NCI-H460 (cell line): ENCODE measurements around the gene MAP2K7. TPM values are rescaled to one million over a fixed set of nuclear protein-coding genes. Genes with fewer than 3 reads are reported as not detected.

Source experiments
- DNase-seq: peaks from one replicate; pipeline ENCODE4 v3.0.0-alpha.2; 2016; ENCODE audit warnings: low read depth; ENCODE audit errors: extremely low read depth
- total RNA-seq: library from RNA; depleted of rRNA; stranded (reverse); fragments of >200 nt; shearing (Covaris generic); gene quantifications from 2 replicates; pipeline ENCODE4 v1.2.3, GENCODE V29; 2014

MAP2K7 gene
- total RNA-seq, 1 experiment from 2014 or later: 13.6 TPM

- no peak for DNase-seq
These were observed 1.6 kb downstream of the MAP2K7 start for GRCh38 chr19:7905268-7905667.

- no peak for DNase-seq
These were observed 2.2 kb downstream of the MAP2K7 start for GRCh38 chr19:7905859-7906258.

DNA sequence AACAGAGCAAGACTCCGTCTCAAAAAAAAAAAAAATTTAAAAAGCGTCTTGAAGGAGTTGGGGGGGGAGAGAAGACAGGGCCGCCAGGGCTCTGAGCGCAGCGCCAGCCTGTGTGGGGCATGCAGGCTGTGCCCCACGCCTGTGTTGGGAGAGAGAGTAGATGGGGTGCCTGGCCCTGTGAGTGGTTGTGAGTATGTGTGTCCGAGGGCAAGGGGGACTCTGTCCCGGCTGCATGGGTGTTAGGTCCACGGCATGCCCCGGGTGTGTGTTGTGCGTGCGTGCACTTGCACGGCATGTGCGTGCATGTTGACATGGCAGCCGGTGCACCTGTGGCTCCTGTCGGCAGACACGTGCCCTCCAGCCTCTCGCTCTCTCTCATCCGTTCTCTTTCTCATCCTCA is 3.4 kb downstream of the MAP2K7 start:
- no peak for DNase-seq

DNA sequence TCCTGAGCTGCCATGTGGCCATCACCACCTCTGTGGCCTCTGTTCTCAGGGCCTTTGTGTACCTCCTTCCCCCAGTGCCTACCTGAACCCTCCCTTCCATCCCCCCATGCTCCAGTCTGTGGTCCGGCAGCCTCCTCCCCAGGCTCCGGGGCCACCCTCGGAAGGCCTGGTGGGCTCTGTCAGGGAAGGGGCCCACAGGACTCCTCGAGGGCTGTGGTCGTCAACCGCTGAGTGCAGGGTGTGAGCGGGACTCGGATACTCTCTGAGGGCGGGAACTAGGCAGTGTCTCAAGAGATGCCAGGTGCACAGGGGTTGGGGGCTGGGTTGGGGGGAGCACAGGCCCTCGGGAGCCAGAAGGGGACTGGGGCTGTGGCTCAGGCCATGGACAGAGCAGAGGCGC is 3.9 kb downstream of the MAP2K7 start:
- DNase-seq: no peak

DNA sequence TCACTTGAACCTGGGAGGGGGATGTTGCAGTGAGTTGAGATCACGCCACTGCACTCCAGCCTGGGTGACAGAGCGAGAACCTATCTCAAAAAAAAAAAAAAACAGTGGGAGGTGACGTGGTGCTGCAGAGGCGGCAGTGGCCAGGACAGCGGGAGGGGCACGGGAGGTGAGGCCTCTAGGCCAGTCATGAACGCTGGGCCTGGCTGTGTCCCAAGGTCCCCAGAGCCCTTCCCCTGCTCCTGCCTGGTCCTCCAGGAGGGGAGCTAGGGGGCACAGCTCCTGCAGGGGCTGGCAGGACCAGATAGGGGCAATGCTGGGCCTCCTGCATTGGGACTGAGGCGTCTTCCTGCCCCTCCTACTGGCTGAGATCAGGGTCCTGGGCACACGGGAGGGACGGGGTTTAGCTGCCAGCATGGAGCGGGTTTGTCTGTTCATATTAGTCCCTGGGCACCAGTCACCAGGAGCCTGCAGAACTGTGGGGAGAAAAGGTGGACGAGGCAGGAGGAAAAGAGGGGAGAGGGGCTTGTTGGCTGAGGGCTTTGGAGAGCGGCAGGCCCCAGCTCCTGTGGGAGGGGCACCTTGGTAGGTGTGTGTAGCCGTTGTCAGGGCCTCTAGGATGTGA is 4.5 kb downstream of the MAP2K7 start:
- no peak for DNase-seq

GRCh38 chr19:7908742-7909461 is 5.2 kb downstream of the MAP2K7 start:
- no peak for DNase-seq

DNA sequence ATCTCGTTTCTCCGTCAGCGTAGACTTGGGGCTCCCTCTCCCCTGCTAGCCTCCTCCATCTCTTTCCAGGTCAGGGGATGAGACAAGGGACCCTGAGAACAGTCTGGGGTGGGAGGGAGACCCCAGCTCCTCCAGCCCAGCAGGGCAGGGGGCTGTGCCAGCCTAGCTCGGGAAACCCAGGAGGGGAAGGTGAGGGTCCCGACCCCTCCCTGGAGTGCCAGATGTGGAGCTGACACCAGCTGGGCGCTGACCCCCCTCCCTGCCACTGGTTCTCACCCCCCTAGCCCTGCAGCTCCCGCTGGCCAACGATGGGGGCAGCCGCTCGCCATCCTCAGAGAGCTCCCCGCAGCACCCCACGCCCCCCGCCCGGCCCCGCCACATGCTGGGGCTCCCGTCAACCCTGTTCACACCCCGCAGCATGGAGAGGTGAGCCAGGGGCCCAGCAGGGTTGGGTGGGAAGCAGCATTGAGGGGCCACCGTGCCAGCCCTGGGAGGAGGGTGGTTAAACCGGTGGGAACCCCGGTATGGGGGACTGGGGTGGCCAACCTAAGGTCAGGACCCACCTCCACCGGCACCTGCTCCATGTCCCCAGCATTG is 5.9 kb downstream of the MAP2K7 start:
- DNase-seq: no peak

DNA sequence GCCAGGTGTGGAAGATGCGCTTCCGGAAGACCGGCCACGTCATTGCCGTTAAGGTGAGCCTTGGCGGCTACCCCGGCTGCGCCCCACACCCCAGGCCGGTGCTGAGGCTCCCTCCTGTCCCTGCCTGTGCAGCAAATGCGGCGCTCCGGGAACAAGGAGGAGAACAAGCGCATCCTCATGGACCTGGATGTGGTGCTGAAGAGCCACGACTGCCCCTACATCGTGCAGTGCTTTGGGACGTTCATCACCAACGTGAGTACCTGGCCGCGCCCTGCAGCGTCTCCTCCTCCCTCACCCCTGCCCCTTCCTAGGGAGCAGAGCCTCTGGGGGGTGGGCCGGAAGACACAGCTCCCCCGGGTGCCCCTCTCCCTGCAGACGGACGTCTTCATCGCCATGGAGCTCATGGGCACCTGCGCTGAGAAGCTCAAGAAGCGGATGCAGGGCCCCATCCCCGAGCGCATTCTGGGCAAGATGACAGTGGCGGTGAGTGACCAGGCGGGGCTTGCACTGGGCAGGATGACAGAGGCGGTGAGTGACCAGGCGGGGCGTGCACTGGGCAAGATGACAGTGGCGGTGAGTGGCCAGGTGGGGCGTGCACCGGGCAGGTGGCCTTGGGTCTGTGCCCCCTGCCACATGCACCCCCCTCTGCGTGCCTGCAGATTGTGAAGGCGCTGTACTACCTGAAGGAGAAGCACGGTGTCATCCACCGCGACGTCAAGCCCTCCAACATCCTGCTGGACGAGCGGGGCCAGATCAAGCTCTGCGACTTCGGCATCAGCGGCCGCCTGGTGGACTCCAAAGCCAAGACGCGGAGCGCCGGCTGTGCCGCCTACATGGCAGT is 6.9 kb downstream of the MAP2K7 start:
- DNase-seq: no peak

DNA sequence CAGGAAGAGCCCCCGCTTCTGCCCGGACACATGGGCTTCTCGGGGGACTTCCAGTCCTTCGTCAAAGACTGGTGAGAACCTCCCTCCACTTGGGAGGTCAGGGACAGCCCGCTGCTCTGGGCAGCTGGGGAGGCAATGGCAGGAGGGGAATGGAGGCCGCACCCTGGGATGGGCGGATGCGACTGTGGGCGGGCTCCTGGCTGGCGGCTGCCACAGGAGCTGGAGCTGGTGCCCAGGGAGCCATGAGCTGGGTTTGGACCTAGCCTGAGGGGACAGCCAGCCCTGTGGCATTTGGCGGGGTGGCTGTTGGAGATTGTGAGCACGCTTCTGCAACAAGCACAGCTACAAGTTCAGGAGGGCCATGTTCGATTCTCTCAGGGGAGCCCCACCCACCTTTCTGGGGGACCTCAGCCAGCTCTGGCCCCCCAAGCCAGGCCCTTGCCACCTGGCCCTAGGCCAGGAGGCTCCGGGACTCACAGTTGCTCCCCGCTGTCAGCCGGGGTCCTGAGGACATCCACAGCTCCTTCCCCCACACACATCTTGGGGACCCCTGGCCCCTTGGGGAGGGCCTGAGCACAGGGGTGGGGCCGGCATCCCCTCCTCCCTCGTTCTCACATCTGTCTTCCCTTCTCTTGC is 7.9 kb downstream of the MAP2K7 start:
- no peak for DNase-seq

DNA sequence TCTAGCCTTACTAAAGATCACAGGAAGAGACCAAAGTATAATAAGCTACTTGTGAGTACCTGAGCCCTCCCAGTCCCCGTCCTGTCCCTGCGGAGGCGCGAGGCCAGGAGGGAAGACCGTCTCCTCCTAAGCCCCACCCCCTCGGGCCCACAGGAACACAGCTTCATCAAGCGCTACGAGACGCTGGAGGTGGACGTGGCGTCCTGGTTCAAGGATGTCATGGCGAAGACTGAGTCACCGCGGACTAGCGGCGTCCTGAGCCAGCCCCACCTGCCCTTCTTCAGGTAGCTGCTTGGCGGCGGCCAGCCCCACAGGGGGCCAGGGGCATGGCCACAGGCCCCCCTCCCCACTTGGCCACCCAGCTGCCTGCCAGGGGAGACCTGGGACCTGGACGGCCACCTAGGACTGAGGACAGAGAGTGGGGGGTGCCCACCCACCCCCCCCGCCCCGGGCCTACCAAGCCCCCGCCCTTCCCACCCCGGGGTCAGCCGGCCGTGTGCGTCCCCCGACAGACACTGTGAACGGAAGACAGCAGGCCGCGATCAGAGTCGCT is 8.5 kb downstream of the MAP2K7 start:
- no peak for DNase-seq

DNA sequence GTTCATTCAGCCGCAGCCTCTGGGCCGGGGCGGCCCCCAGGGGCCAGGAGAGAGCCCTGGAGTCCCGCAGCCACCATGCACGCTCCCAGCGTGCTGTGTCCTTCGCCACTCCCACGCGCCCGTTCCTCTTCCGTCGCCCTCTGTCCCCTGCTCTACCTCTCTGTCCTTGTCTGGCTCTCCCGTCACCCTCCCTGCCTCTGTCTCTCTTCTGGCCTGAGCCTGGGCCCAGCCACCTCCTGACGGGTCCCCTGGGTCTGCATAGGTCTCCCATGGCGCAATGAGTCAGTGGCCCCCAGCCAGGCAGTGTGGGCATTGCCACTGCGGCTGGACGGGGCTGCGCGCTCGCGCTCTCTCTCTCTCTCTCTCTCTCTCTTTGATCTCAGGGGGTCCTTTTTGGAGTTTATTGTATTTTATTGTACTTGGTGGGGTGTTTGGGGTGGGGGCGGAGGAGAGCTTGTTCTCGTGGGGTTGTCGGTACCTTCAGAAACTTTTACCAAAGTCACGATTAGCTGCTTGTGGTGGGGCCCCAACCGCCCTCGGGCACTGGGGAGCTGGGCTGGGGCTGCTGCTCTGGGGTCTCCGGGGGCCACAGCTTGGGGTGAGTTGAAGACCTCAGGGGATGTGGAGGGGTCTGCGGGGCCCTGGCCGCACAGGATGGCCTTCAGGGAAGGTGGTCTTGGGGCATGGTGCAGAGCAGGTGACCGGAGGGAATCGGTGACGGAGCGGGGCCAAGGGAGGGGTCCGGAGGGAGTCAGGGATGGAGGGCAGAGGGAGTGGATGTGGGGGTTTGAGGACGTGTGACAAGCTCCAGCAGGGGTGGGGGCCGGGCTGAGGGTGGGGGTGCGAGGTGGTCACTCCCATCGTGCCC is 9.3 kb downstream of the MAP2K7 start:
- DNase-seq: no peak

DNA sequence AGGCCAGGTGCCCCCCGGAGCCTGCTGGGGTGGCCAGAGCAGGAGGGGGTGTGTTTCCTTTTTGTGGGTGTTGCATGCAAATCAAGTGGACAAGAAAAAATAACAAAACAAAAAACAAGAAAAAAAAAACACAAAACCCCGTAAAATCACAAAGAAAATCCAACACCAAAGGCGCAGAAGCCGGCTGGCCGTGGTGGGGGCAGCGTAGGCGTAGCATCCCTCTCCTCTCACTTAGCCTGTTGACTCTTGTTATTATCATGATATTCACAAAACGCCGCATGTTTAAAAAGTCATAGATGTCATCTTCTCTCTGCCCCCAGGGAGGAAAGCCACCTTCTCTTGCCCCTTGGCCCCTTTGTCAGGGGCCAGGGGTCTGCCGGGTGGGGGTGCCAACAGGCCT is 10.0 kb downstream of the MAP2K7 start:
- DNase-seq: no peak

DNA sequence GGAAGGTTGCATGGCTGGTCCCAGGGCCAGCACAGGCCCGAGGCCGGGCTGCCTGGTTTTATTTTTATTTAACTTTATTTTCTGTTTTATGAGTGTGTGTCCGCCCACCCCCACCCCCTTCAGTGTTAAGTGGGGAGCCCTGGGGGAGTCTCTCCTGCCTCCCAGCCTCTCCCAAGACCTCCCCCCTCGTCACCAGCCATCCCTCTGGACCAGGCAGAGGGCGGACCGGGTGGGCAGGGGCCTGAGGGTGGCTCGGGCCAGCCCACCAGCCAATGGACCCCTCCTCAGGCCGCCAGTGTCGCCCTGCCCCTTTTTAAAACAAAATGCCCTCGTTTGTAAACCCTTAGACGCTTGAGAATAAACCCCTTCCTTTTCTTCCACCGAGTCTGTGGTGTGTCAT is 10.4 kb downstream of the MAP2K7 start:
- DNase-seq: no peak

GRCh38 chr19:7914598-7915045 is 10.9 kb downstream of the MAP2K7 start, which contains the start of gene TGFBR3L:
TGFBR3L (plus strand) TSS chr19:7914830.
- DNase-seq: no peak

GRCh38 chr19:7915250-7916102 is 11.8 kb downstream of the MAP2K7 start:
- DNase-seq: no peak

GRCh38 chr19:7916103-7916954 is 12.7 kb downstream of the MAP2K7 start:
- no peak for DNase-seq

- DNase-seq: no peak
These were observed 13.2 kb downstream of the MAP2K7 start for GRCh38 chr19:7916955-7917266.
